HepG2 (cell line): ENCODE results near the gene SLC43A1. TPM values are rescaled to one million over a fixed set of nuclear protein-coding genes. Genes with fewer than 3 reads are reported as not detected.
A peak's percentile ranks its signal among the peaks of the same experiment; 100 is the strongest.

Experiments
- GABPA ChIP-seq, 2 experiments: IDR thresholded peaks; 2 replicates each; pipeline ENCODE4 v1.6.1; 2011 to 2016; ENCODE audit warnings: low read depth in 2 of 2, low read length in 1 of 2, missing biosample characterization in 1 of 2, missing genetic modification characterization in 1 of 2
- MTF1 ChIP-seq: sonication (generic); formaldehyde crosslinking; IDR thresholded peaks from 2 replicates; pipeline ENCODE4 v1.5.0; 2020; ENCODE audit warnings: missing genetic modification reagents
- XRCC5 ChIP-seq: fragments of 200-400 bp; formaldehyde crosslinking; optimal IDR thresholded peaks from 2 replicates; pipeline ENCODE3; 2017; ENCODE audit warnings: mild to moderate bottlenecking, low read length
- ZBTB1 ChIP-seq: sonication (generic); formaldehyde crosslinking; IDR thresholded peaks from 2 replicates; pipeline ENCODE4 v1.4.0; 2020; ENCODE audit warnings: missing genetic modification reagents, borderline replicate concordance
- ZIK1 ChIP-seq: sonication (generic); formaldehyde crosslinking; IDR thresholded peaks from 2 replicates; pipeline ENCODE4 v1.5.0; 2020; ENCODE audit warnings: mild to moderate bottlenecking, low read depth, missing genetic modification reagents, borderline replicate concordance
- ZNF136 ChIP-seq: sonication (generic); formaldehyde crosslinking; IDR thresholded peaks from 2 replicates; pipeline ENCODE4 v1.8.1; 2022; ENCODE audit warnings: low read depth, mild to moderate bottlenecking, moderate library complexity, missing genetic modification reagents
- polyA plus RNA-seq, 8 experiments: library from polyadenylated mRNA; depleted of rRNA in 3 of 8; stranded (reverse) in 7 of 8; unstranded in 1 of 8; fragments of >200 nt; fragmentation: Illumina TruSeq in 4 of 8; extraction: Trizol in 4 of 8; gene quantifications; 2 replicates each; pipeline versions ENCODE4 v1.2.1 to v1.2.3, GENCODE V29; 2011 to 2016; ENCODE audit warnings: low read depth in 4 of 8, missing spikeins in 1 of 8, mixed read lengths in 1 of 8; ENCODE audit not compliant: insufficient read depth in 1 of 8
- total RNA-seq, 5 experiments: library from RNA; depleted of rRNA; stranded (reverse); fragments of >200 nt; fragmentation: Illumina TruSeq; extraction: Trizol; gene quantifications; 2 replicates each; pipeline ENCODE4 v1.2.3, GENCODE V29; 2016; ENCODE audit warnings: low read depth in 1 of 5
- TF ChIP-seq, protein P1 (sequence below): sonication (generic); formaldehyde crosslinking; IDR thresholded peaks from 2 replicates; pipeline ENCODE4 v1.4.0; 2020; ENCODE audit warnings: missing genetic modification reagents
- TF ChIP-seq, protein P2 (sequence below): sonication (generic); formaldehyde crosslinking; IDR thresholded peaks from 2 replicates; pipeline ENCODE4 v1.8.1; 2023; ENCODE audit warnings: mild to moderate bottlenecking, missing genetic modification reagents
- TF ChIP-seq, protein P3 (sequence below): sonication (generic); formaldehyde crosslinking; IDR thresholded peaks from 2 replicates; pipeline ENCODE4 v1.5.0; 2020; ENCODE audit warnings: missing genetic modification reagents
- TF ChIP-seq, protein P4 (sequence below): IDR thresholded peaks from 2 replicates; pipeline ENCODE4 v1.6.1; 2016; ENCODE audit warnings: mild to moderate bottlenecking
- TF ChIP-seq, protein P5 (sequence below): sonication (generic); formaldehyde crosslinking; IDR thresholded peaks from 2 replicates; pipeline ENCODE4 v1.8.1; 2023; ENCODE audit warnings: missing genetic modification reagents, inconsistent platforms, borderline replicate concordance
- TF ChIP-seq, protein P6 (sequence below): sonication (generic); formaldehyde crosslinking; IDR thresholded peaks from 2 replicates; pipeline ENCODE4 v1.4.0; 2020; ENCODE audit warnings: missing genetic modification reagents, borderline replicate concordance

SLC43A1 gene
- total and polyA plus RNA-seq, 2 of the 13 experiments (the other 11 are each of a cell fraction or from before 2014, with no cell fraction given), result 72.3 to 87.6 TPM

DNA sequence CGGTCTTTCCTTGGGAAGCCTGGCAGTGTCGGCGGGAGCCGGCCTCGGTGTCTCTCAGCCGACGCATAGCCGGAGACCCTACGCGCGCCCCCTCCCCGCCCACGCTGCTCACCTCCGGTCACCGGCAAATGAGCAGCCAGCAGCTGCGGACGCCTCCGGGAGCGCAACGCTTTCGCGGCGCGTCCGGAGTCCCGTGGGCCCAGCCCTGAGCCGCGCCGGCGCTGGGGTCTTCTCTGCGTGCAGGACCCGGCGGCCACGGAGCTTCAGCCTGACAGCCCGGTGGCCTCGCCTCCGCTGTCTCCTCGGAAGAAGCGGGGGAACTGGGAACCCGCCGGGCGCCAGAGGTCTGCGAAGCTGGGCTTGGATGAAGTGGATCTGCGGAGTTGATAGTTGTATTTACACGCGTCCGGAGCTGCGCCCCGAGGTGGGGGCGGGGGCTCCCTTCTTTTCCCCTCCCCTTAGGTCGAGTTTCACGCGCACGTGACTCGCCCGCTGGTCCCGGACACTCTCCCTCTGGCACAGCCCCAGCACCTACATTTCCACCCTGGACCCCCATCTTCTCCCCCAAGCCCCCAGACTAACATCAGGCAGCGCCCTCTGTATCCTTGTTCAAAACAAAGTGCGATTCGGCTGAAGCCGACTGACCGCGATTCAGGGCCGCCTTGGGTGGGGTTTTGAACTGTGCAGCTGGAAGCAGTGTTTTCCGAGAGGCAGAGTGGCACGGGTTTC is at the start of gene SLC43A1 (continued):
- TF ChIP-seq, protein P1, sequence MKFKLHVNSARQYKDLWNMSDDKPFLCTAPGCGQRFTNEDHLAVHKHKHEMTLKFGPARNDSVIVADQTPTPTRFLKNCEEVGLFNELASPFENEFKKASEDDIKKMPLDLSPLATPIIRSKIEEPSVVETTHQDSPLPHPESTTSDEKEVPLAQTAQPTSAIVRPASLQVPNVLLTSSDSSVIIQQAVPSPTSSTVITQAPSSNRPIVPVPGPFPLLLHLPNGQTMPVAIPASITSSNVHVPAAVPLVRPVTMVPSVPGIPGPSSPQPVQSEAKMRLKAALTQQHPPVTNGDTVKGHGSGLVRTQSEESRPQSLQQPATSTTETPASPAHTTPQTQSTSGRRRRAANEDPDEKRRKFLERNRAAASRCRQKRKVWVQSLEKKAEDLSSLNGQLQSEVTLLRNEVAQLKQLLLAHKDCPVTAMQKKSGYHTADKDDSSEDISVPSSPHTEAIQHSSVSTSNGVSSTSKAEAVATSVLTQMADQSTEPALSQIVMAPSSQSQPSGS, result 0 out of 2 replicates have a peak, but pooled peaks have one; percentile 12
- no peak for TF ChIP-seq XRCC5
- TF ChIP-seq, protein P2, sequence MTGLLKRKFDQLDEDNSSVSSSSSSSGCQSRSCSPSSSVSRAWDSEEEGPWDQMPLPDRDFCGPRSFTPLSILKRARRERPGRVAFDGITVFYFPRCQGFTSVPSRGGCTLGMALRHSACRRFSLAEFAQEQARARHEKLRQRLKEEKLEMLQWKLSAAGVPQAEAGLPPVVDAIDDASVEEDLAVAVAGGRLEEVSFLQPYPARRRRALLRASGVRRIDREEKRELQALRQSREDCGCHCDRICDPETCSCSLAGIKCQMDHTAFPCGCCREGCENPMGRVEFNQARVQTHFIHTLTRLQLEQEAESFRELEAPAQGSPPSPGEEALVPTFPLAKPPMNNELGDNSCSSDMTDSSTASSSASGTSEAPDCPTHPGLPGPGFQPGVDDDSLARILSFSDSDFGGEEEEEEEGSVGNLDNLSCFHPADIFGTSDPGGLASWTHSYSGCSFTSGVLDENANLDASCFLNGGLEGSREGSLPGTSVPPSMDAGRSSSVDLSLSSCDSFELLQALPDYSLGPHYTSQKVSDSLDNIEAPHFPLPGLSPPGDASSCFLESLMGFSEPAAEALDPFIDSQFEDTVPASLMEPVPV (CRISPR knock-in tag), result peak; percentile 66; the same call in 1 of the 2 replicates
- TF ChIP-seq ZIK1 (CRISPR knock-in tag), result no peak
- TF ChIP-seq, protein P3, sequence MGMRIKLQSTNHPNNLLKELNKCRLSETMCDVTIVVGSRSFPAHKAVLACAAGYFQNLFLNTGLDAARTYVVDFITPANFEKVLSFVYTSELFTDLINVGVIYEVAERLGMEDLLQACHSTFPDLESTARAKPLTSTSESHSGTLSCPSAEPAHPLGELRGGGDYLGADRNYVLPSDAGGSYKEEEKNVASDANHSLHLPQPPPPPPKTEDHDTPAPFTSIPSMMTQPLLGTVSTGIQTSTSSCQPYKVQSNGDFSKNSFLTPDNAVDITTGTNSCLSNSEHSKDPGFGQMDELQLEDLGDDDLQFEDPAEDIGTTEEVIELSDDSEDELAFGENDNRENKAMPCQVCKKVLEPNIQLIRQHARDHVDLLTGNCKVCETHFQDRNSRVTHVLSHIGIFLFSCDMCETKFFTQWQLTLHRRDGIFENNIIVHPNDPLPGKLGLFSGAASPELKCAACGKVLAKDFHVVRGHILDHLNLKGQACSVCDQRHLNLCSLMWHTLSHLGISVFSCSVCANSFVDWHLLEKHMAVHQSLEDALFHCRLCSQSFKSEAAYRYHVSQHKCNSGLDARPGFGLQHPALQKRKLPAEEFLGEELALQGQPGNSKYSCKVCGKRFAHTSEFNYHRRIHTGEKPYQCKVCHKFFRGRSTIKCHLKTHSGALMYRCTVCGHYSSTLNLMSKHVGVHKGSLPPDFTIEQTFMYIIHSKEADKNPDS (CRISPR knock-in tag), result no peak; the same call in 1 of the 2 replicates
- TF ChIP-seq, protein P4, sequence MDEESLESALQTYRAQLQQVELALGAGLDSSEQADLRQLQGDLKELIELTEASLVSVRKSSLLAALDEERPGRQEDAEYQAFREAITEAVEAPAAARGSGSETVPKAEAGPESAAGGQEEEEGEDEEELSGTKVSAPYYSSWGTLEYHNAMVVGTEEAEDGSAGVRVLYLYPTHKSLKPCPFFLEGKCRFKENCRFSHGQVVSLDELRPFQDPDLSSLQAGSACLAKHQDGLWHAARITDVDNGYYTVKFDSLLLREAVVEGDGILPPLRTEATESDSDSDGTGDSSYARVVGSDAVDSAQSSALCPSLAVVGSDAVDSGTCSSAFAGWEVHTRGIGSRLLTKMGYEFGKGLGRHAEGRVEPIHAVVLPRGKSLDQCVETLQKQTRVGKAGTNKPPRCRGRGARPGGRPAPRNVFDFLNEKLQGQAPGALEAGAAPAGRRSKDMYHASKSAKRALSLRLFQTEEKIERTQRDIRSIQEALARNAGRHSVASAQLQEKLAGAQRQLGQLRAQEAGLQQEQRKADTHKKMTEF (CRISPR knock-in tag), result peak; percentile 59; the same call in 1 of the 2 replicates
- TF ChIP-seq, protein P5, sequence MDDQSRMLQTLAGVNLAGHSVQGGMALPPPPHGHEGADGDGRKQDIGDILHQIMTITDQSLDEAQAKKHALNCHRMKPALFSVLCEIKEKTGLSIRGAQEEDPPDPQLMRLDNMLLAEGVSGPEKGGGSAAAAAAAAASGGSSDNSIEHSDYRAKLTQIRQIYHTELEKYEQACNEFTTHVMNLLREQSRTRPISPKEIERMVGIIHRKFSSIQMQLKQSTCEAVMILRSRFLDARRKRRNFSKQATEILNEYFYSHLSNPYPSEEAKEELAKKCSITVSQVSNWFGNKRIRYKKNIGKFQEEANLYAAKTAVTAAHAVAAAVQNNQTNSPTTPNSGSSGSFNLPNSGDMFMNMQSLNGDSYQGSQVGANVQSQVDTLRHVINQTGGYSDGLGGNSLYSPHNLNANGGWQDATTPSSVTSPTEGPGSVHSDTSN, result no peak
- TF ChIP-seq ZNF136 (CRISPR knock-in tag), result no peak
- no peak for TF ChIP-seq MTF1 (CRISPR knock-in tag)
- TF ChIP-seq ZBTB1 (CRISPR knock-in tag), result no peak
- TF ChIP-seq, protein P6, sequence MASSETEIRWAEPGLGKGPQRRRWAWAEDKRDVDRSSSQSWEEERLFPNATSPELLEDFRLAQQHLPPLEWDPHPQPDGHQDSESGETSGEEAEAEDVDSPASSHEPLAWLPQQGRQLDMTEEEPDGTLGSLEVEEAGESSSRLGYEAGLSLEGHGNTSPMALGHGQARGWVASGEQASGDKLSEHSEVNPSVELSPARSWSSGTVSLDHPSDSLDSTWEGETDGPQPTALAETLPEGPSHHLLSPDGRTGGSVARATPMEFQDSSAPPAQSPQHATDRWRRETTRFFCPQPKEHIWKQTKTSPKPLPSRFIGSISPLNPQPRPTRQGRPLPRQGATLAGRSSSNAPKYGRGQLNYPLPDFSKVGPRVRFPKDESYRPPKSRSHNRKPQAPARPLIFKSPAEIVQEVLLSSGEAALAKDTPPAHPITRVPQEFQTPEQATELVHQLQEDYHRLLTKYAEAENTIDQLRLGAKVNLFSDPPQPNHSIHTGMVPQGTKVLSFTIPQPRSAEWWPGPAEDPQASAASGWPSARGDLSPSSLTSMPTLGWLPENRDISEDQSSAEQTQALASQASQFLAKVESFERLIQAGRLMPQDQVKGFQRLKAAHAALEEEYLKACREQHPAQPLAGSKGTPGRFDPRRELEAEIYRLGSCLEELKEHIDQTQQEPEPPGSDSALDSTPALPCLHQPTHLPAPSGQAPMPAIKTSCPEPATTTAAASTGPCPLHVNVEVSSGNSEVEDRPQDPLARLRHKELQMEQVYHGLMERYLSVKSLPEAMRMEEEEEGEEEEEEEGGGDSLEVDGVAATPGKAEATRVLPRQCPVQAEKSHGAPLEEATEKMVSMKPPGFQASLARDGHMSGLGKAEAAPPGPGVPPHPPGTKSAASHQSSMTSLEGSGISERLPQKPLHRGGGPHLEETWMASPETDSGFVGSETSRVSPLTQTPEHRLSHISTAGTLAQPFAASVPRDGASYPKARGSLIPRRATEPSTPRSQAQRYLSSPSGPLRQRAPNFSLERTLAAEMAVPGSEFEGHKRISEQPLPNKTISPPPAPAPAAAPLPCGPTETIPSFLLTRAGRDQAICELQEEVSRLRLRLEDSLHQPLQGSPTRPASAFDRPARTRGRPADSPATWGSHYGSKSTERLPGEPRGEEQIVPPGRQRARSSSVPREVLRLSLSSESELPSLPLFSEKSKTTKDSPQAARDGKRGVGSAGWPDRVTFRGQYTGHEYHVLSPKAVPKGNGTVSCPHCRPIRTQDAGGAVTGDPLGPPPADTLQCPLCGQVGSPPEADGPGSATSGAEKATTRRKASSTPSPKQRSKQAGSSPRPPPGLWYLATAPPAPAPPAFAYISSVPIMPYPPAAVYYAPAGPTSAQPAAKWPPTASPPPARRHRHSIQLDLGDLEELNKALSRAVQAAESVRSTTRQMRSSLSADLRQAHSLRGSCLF (CRISPR knock-in tag), result no peak
- TF ChIP-seq GABPA (IDR thresholded peaks at IDR 0.05; ENCODE audit: low read depth, low read length), result no peak
- no peak for TF ChIP-seq GABPA (CRISPR knock-in tag; IDR thresholded peaks at IDR 0.05; ENCODE audit: low read depth)
